Neural cell (in vitro differentiated cells): ENCODE data around the gene CNIH3. TPM values are rescaled to one million over a fixed set of nuclear protein-coding genes. Genes with fewer than 3 reads are reported as not detected.

Source experiments
- H2AFZ ChIP-seq: fragments of 200-600, 300-800 bp; sonication (generic), shearing (Covaris generic); 2 replicates; pipeline ENCODE4 v1.6.0; 2014; ENCODE audit warnings: low read depth, mild to moderate bottlenecking, antibody characterized with exemption, low read length, moderate library complexity
- H3F3A ChIP-seq: fragments of 200-600 bp; shearing (Covaris generic); 2 replicates; pipeline ENCODE4 v1.6.1; 2016; ENCODE audit warnings: mild to moderate bottlenecking, moderate library complexity, mixed read lengths, antibody characterized with exemption, low read length; ENCODE audit not compliant: insufficient read depth, poor library complexity, severe bottlenecking
- H3K27ac ChIP-seq: fragments of 200-600, 300-800 bp; sonication (generic), shearing (Covaris generic); 2 replicates; pipeline ENCODE4 v1.5.1; 2014; ENCODE audit warnings: mild to moderate bottlenecking, low read length, moderate library complexity
- H3K27me3 ChIP-seq: fragments of 300-800, 200-600 bp; sonication (generic), shearing (Covaris generic); 2 replicates; pipeline ENCODE4 v1.6.0; 2014; ENCODE audit warnings: mild to moderate bottlenecking, low read depth, low read length, moderate library complexity; ENCODE audit not compliant: insufficient read depth
- H3K36me3 ChIP-seq: fragments of 300-800, 200-600 bp; sonication (generic), shearing (Covaris generic); 2 replicates; pipeline ENCODE4 v1.5.1; 2014; ENCODE audit warnings: mild to moderate bottlenecking, antibody characterized with exemption, low read length, moderate library complexity; ENCODE audit not compliant: insufficient read depth
- H3K4me2 ChIP-seq: fragments of 300-800, 200-600 bp; sonication (generic), shearing (Covaris generic); 2 replicates; pipeline ENCODE4 v1.6.0; 2014; ENCODE audit warnings: mild to moderate bottlenecking, low read length
- H3K4me3 ChIP-seq: fragments of 300-800, 200-600 bp; sonication (generic), shearing (Covaris generic); 2 replicates; pipeline ENCODE4 v1.5.1; 2014; ENCODE audit warnings: mild to moderate bottlenecking, low read length, moderate library complexity
- H3K79me2 ChIP-seq: fragments of 200-600 bp; shearing (Covaris generic); replicated peaks from 2 replicates; pipeline ENCODE4 v1.6.0; 2014; ENCODE audit warnings: mild to moderate bottlenecking, low read length, moderate library complexity; ENCODE audit not compliant: insufficient read depth
- H3K9ac ChIP-seq: fragments of 300-800, 200-600 bp; sonication (generic), shearing (Covaris generic); 2 replicates; pipeline ENCODE4 v1.6.1; 2016; ENCODE audit warnings: mild to moderate bottlenecking, low read length, mixed read lengths
- H3K9me2 ChIP-seq: fragments of 200-600 bp; shearing (Covaris generic); 2 replicates; pipeline ENCODE4 v1.6.1; 2016; ENCODE audit warnings: mild to moderate bottlenecking, low read length, mixed read lengths; ENCODE audit not compliant: insufficient read depth
- H3K9me3 ChIP-seq: fragments of 200-600, 300-800 bp; sonication (generic), shearing (Covaris generic); 2 replicates; pipeline ENCODE4 v1.6.1; 2016; ENCODE audit warnings: mild to moderate bottlenecking, mixed run types, low read length, moderate library complexity, mixed read lengths
- H4K20me1 ChIP-seq: fragments of 200-600 bp; shearing (Covaris generic); 2 replicates; pipeline ENCODE4 v1.6.1; 2016; ENCODE audit warnings: mild to moderate bottlenecking, mixed run types; ENCODE audit not compliant: insufficient read depth
- EP300 ChIP-seq: fragments of 450-650 bp; conservative IDR thresholded peaks from 2 replicates; pipeline ENCODE4 v1.6.1; 2014; ENCODE audit warnings: antibody characterized with exemption, mild to moderate bottlenecking, moderate library complexity; ENCODE audit not compliant: poor library complexity, severe bottlenecking
- EZH2 ChIP-seq: fragments of 200-600, 300-800 bp; shearing (Covaris generic), sonication (generic); IDR thresholded peaks from 2 replicates; pipeline ENCODE4 v1.6.1; 2014; ENCODE audit warnings: antibody characterized with exemption, low read length, borderline replicate concordance, mild to moderate bottlenecking; ENCODE audit not compliant: insufficient read depth, poor library complexity, severe bottlenecking
- MXI1 ChIP-seq: fragments of 450-650 bp; conservative IDR thresholded peaks from 2 replicates; pipeline ENCODE4 v1.6.1; 2014; ENCODE audit warnings: antibody characterized with exemption, mild to moderate bottlenecking; ENCODE audit not compliant: poor library complexity, severe bottlenecking
- POLR2AphosphoS5 ChIP-seq: IDR thresholded peaks from 2 replicates; pipeline ENCODE4 v1.6.1; 2012
- RAD21 ChIP-seq: fragments of 450-650 bp; conservative IDR thresholded peaks from 2 replicates; pipeline ENCODE4 v1.6.1; 2014; ENCODE audit warnings: antibody characterized with exemption, mild to moderate bottlenecking, moderate library complexity
- SMC3 ChIP-seq: fragments of 450-650 bp; conservative IDR thresholded peaks from 2 replicates; pipeline ENCODE4 v1.6.1; 2014; ENCODE audit warnings: antibody characterized with exemption, mild to moderate bottlenecking, moderate library complexity; ENCODE audit not compliant: poor library complexity
- TAF1 ChIP-seq: IDR thresholded peaks from 2 replicates; pipeline ENCODE4 v1.6.1; 2012; ENCODE audit warnings: low read depth
- polyA plus RNA-seq: library from polyadenylated mRNA; depleted of rRNA; stranded (reverse); fragments of >200 nt; gene quantifications from 2 replicates; pipeline ENCODE4 v1.2.3, GENCODE V29; 2014
- TF ChIP-seq, protein P1 (sequence below): fragments of 450-650 bp; IDR thresholded peaks from 2 replicates; pipeline ENCODE4 v1.5.1; 2014; ENCODE audit warnings: antibody characterized with exemption, mild to moderate bottlenecking, moderate library complexity; ENCODE audit not compliant: poor library complexity, severe bottlenecking
- TF ChIP-seq, protein P2 (sequence below): IDR thresholded peaks from 2 replicates; pipeline ENCODE4 v1.6.1; 2012; ENCODE audit warnings: borderline replicate concordance

CNIH3 gene
- polyA plus RNA-seq, 1 donor from 2014 or later, result 9.3 TPM

DNA sequence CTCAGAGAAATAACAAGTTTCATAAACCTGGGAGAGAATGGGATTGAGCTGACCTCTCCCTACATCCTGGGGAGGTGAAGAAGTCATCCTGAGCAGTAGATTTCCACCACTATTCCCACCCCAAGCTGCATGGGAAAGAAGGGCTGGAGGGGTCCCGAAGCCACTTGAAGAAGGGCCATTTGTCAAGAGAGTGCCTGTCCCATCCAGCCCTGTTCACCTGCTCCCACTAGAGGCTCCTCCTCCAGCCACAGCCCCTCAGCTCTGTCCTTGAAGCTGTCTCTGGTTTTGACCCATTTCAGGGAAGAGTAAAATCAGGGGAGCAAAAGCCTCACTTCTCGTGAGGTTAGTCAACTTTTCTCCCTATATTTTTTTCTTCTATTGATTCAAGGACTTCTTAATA lies 157.5 kb downstream of the CNIH3 start:
- Histone ChIP-seq H3K9ac (no peak overlapping the region), H3K27ac (no peak overlapping the region), H3K79me2 (no peaks in the 10 kb centered on the region), H3K36me3 (no peaks in the 10 kb centered on the region), H3K4me3 (no peak overlapping the region), H3F3A (no peaks in the 10 kb centered on the region), H3K9me3 (no peaks in the 10 kb centered on the region), H3K4me2 (no peak overlapping the region), H3K9me2 (no peaks in the 10 kb centered on the region), H3K27me3 (no peaks in the 10 kb centered on the region), H4K20me1 (no peaks in the 10 kb centered on the region), H2AFZ (no peak overlapping the region)
- no peak for TF ChIP-seq TAF1
- TF ChIP-seq, protein P1, sequence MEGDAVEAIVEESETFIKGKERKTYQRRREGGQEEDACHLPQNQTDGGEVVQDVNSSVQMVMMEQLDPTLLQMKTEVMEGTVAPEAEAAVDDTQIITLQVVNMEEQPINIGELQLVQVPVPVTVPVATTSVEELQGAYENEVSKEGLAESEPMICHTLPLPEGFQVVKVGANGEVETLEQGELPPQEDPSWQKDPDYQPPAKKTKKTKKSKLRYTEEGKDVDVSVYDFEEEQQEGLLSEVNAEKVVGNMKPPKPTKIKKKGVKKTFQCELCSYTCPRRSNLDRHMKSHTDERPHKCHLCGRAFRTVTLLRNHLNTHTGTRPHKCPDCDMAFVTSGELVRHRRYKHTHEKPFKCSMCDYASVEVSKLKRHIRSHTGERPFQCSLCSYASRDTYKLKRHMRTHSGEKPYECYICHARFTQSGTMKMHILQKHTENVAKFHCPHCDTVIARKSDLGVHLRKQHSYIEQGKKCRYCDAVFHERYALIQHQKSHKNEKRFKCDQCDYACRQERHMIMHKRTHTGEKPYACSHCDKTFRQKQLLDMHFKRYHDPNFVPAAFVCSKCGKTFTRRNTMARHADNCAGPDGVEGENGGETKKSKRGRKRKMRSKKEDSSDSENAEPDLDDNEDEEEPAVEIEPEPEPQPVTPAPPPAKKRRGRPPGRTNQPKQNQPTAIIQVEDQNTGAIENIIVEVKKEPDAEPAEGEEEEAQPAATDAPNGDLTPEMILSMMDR, result no peak
- TF ChIP-seq EZH2, result no peak

DNA sequence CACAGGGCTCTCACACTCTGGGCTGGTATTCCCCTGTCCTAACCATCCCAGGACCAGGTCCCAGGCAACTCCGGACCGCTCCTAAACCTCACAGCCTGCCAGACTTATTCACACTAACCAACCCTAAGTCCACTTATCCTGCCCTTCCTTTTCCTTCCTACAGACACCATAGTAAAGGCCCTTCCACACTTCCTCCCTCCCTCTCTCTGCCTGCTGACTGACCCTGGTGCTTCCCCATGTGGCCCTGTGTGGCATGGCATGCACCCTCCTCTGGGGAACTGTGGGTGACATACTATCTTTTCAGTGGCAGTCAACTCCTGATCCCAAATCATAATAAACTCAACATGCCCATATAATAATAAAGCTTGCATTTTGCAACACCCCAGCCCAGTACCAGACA lies 158.3 kb downstream of the CNIH3 start:
- H3K4me3 ChIP-seq, result no peak overlapping the region
- H3K36me3 ChIP-seq, result no peaks in the 10 kb centered on the region
- H3K9me2 ChIP-seq, result no peaks in the 10 kb centered on the region
- no peaks in the 10 kb centered on the region for H3K9me3 ChIP-seq
- no peak overlapping the region for H2AFZ ChIP-seq
- TF ChIP-seq, protein P2, sequence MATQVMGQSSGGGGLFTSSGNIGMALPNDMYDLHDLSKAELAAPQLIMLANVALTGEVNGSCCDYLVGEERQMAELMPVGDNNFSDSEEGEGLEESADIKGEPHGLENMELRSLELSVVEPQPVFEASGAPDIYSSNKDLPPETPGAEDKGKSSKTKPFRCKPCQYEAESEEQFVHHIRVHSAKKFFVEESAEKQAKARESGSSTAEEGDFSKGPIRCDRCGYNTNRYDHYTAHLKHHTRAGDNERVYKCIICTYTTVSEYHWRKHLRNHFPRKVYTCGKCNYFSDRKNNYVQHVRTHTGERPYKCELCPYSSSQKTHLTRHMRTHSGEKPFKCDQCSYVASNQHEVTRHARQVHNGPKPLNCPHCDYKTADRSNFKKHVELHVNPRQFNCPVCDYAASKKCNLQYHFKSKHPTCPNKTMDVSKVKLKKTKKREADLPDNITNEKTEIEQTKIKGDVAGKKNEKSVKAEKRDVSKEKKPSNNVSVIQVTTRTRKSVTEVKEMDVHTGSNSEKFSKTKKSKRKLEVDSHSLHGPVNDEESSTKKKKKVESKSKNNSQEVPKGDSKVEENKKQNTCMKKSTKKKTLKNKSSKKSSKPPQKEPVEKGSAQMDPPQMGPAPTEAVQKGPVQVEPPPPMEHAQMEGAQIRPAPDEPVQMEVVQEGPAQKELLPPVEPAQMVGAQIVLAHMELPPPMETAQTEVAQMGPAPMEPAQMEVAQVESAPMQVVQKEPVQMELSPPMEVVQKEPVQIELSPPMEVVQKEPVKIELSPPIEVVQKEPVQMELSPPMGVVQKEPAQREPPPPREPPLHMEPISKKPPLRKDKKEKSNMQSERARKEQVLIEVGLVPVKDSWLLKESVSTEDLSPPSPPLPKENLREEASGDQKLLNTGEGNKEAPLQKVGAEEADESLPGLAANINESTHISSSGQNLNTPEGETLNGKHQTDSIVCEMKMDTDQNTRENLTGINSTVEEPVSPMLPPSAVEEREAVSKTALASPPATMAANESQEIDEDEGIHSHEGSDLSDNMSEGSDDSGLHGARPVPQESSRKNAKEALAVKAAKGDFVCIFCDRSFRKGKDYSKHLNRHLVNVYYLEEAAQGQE, result no peak
- TF ChIP-seq EZH2 (no peak), POLR2AphosphoS5 (no peak), RAD21 (no peak), MXI1 (no peak), SMC3 (no peak), TAF1 (no peak), EP300 (no peak)
- TF ChIP-seq, protein P1, result no peak
- no peaks in the 10 kb centered on the region for H4K20me1 ChIP-seq
- H3K27ac ChIP-seq, result no peak overlapping the region
- no peaks in the 10 kb centered on the region for H3F3A ChIP-seq
- no peak overlapping the region for H3K4me2 ChIP-seq
- no peaks in the 10 kb centered on the region for H3K27me3 ChIP-seq
- H3K9ac ChIP-seq, result no peak overlapping the region
- H3K79me2 ChIP-seq, result no peaks in the 10 kb centered on the region
